Measurements from ENCODE around the gene KRTAP15-1. TPM values are rescaled to one million over a fixed set of nuclear protein-coding genes. Genes with fewer than 3 reads are reported as not detected.

Gene KRTAP15-1
- total and polyA plus RNA-seq, 2 experiments from 2014 or later = not detected

DNA sequence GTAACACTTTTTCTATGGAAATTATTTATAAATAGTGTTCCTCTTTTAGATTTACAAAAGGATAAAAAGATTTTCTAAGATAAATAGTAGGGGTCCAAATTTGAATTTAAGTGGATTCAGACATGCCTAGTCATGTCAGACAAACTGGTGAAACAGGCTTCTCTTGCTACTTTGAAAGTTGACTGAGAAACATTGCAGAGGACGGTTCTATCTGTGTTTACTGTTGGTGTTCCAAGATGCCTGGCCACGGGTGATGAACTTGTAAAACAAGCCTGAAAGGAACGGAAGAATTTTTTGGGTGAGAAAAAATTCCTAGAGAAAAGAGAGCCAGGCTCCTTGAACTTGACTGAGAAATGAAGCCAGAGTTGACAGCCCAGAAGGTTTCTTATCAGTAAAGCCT, 37.9 kb downstream of the KRTAP15-1 start:
- H3K79me2 ChIP-seq (replicated peaks; ENCODE audit: insufficient read depth) = no peaks in the 10 kb centered on the region
- H3K9me3 Mint-ChIP-seq = no peaks in the 10 kb centered on the region
- no peak overlapping the region for H3K4me3 Mint-ChIP-seq
- no peak for TF ChIP-seq EZH2 (IDR thresholded peaks at IDR 0.05; ENCODE audit: low read depth, unreplicated experiment)
- TF ChIP-seq ZNF114 (CRISPR knock-in tag; IDR thresholded peaks at IDR 0.05) = no peak
- TF ChIP-seq ZNF331 (CRISPR knock-in tag; IDR thresholded peaks at IDR 0.05; ENCODE audit: low read depth) = no peak
- TF ChIP-seq, protein P1, sequence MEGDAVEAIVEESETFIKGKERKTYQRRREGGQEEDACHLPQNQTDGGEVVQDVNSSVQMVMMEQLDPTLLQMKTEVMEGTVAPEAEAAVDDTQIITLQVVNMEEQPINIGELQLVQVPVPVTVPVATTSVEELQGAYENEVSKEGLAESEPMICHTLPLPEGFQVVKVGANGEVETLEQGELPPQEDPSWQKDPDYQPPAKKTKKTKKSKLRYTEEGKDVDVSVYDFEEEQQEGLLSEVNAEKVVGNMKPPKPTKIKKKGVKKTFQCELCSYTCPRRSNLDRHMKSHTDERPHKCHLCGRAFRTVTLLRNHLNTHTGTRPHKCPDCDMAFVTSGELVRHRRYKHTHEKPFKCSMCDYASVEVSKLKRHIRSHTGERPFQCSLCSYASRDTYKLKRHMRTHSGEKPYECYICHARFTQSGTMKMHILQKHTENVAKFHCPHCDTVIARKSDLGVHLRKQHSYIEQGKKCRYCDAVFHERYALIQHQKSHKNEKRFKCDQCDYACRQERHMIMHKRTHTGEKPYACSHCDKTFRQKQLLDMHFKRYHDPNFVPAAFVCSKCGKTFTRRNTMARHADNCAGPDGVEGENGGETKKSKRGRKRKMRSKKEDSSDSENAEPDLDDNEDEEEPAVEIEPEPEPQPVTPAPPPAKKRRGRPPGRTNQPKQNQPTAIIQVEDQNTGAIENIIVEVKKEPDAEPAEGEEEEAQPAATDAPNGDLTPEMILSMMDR (conservative IDR thresholded peaks at IDR 0.05; ENCODE audit: low read depth in 2 of 2) = no peak
- TF ChIP-seq STAT1 (IDR thresholded peaks at IDR 0.05; ENCODE audit: unreplicated experiment) = no peak
- no peak for TF ChIP-seq CREB1 (CRISPR knock-in tag; IDR thresholded peaks at IDR 0.05; ENCODE audit: low read depth)
- TF ChIP-seq EZH2phosphoT487 (IDR thresholded peaks at IDR 0.05; ENCODE audit: unreplicated experiment) = no peak
- TF ChIP-seq, protein P2, sequence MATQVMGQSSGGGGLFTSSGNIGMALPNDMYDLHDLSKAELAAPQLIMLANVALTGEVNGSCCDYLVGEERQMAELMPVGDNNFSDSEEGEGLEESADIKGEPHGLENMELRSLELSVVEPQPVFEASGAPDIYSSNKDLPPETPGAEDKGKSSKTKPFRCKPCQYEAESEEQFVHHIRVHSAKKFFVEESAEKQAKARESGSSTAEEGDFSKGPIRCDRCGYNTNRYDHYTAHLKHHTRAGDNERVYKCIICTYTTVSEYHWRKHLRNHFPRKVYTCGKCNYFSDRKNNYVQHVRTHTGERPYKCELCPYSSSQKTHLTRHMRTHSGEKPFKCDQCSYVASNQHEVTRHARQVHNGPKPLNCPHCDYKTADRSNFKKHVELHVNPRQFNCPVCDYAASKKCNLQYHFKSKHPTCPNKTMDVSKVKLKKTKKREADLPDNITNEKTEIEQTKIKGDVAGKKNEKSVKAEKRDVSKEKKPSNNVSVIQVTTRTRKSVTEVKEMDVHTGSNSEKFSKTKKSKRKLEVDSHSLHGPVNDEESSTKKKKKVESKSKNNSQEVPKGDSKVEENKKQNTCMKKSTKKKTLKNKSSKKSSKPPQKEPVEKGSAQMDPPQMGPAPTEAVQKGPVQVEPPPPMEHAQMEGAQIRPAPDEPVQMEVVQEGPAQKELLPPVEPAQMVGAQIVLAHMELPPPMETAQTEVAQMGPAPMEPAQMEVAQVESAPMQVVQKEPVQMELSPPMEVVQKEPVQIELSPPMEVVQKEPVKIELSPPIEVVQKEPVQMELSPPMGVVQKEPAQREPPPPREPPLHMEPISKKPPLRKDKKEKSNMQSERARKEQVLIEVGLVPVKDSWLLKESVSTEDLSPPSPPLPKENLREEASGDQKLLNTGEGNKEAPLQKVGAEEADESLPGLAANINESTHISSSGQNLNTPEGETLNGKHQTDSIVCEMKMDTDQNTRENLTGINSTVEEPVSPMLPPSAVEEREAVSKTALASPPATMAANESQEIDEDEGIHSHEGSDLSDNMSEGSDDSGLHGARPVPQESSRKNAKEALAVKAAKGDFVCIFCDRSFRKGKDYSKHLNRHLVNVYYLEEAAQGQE (IDR thresholded peaks at IDR 0.05; ENCODE audit: unreplicated experiment) = no peak
- no peak for TF ChIP-seq NANOG (IDR thresholded peaks at IDR 0.05; ENCODE audit: borderline replicate concordance)
- TF ChIP-seq, protein P3, sequence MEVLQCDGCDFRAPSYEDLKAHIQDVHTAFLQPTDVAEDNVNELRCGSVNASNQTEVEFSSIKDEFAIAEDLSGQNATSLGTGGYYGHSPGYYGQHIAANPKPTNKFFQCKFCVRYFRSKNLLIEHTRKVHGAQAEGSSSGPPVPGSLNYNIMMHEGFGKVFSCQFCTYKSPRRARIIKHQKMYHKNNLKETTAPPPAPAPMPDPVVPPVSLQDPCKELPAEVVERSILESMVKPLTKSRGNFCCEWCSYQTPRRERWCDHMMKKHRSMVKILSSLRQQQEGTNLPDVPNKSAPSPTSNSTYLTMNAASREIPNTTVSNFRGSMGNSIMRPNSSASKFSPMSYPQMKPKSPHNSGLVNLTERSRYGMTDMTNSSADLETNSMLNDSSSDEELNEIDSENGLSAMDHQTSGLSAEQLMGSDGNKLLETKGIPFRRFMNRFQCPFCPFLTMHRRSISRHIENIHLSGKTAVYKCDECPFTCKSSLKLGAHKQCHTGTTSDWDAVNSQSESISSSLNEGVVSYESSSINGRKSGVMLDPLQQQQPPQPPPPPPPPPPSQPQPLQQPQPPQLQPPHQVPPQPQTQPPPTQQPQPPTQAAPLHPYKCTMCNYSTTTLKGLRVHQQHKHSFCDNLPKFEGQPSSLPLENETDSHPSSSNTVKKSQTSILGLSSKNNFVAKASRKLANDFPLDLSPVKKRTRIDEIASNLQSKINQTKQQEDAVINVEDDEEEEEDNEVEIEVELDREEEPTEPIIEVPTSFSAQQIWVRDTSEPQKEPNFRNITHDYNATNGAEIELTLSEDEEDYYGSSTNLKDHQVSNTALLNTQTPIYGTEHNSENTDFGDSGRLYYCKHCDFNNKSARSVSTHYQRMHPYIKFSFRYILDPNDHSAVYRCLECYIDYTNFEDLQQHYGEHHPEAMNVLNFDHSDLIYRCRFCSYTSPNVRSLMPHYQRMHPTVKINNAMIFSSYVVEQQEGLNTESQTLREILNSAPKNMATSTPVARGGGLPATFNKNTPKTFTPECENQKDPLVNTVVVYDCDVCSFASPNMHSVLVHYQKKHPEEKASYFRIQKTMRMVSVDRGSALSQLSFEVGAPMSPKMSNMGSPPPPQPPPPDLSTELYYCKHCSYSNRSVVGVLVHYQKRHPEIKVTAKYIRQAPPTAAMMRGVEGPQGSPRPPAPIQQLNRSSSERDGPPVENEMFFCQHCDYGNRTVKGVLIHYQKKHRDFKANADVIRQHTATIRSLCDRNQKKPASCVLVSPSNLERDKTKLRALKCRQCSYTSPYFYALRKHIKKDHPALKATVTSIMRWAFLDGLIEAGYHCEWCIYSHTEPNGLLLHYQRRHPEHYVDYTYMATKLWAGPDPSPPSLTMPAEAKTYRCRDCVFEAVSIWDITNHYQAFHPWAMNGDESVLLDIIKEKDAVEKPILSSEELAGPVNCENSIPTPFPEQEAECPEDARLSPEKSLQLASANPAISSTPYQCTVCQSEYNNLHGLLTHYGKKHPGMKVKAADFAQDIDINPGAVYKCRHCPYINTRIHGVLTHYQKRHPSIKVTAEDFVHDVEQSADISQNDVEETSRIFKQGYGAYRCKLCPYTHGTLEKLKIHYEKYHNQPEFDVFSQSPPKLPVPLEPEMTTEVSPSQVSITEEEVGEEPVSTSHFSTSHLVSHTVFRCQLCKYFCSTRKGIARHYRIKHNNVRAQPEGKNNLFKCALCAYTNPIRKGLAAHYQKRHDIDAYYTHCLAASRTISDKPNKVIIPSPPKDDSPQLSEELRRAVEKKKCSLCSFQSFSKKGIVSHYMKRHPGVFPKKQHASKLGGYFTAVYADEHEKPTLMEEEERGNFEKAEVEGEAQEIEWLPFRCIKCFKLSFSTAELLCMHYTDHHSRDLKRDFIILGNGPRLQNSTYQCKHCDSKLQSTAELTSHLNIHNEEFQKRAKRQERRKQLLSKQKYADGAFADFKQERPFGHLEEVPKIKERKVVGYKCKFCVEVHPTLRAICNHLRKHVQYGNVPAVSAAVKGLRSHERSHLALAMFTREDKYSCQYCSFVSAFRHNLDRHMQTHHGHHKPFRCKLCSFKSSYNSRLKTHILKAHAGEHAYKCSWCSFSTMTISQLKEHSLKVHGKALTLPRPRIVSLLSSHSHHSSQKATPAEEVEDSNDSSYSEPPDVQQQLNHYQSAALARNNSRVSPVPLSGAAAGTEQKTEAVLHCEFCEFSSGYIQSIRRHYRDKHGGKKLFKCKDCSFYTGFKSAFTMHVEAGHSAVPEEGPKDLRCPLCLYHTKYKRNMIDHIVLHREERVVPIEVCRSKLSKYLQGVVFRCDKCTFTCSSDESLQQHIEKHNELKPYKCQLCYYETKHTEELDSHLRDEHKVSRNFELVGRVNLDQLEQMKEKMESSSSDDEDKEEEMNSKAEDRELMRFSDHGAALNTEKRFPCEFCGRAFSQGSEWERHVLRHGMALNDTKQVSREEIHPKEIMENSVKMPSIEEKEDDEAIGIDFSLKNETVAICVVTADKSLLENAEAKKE (CRISPR knock-in tag; IDR thresholded peaks at IDR 0.05) = no peak
- TF ChIP-seq JUNB (IDR thresholded peaks at IDR 0.05; ENCODE audit: unreplicated experiment) = no peak
- no peak for TF ChIP-seq POLR2AphosphoS5 (IDR thresholded peaks at IDR 0.05; ENCODE audit: low read depth)
- TF ChIP-seq, protein P4, sequence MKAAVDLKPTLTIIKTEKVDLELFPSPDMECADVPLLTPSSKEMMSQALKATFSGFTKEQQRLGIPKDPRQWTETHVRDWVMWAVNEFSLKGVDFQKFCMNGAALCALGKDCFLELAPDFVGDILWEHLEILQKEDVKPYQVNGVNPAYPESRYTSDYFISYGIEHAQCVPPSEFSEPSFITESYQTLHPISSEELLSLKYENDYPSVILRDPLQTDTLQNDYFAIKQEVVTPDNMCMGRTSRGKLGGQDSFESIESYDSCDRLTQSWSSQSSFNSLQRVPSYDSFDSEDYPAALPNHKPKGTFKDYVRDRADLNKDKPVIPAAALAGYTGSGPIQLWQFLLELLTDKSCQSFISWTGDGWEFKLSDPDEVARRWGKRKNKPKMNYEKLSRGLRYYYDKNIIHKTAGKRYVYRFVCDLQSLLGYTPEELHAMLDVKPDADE (IDR thresholded peaks at IDR 0.05) = no peak
- H3F3A ChIP-seq (replicated peaks; ENCODE audit: low read depth) = no peaks in the 10 kb centered on the region
- ATAC-seq = no peak
- no peaks in the 10 kb centered on the region for H3K36me3 Mint-ChIP-seq (ENCODE audit: low read depth)
- H3K4me2 ChIP-seq = no peak overlapping the region
- no peak overlapping the region for H3K4me3 ChIP-seq
- no peaks in the 10 kb centered on the region for H3K4me1 ChIP-seq (ENCODE audit: insufficient read depth)
- no peaks in the 10 kb centered on the region for H3K27me3 Mint-ChIP-seq (ENCODE audit: insufficient read depth, low read depth, poor library complexity)
- H3K9me2 ChIP-seq (ENCODE audit: insufficient read depth) = no peaks in the 10 kb centered on the region
- no peaks in the 10 kb centered on the region for H3K36me3 ChIP-seq (ENCODE audit: insufficient read depth)
- DNase-seq (ENCODE audit: low spot score) = no peak
- no peak overlapping the region for H3K27ac ChIP-seq (ENCODE audit: low read depth)
- no peaks in the 10 kb centered on the region for H4K20me1 ChIP-seq (replicated peaks; ENCODE audit: insufficient read depth)
- no peaks in the 10 kb centered on the region for H3K27me3 ChIP-seq (ENCODE audit: insufficient read depth)
- H2AFZ ChIP-seq = no peak overlapping the region; the same call in 1 of the 2 replicates
- peak overlapping the region; percentile 7; the same call in 1 of the 2 replicates for H3K27ac Mint-ChIP-seq
- peaks cover 3% of the 10 kb centered on the region; the same call in 2 of the 3 replicates for H3K4me1 Mint-ChIP-seq
